Superior temporal gyrus (tissue), 1 donor: Measurements from ENCODE around the gene FCRL6.

ENCODE experiments used
- DNase-seq: peaks from one replicate; pipeline ENCODE4 v3.0.0-alpha.2; 2016; ENCODE audit errors: extremely low spot score

Gene FCRL6, protein sequence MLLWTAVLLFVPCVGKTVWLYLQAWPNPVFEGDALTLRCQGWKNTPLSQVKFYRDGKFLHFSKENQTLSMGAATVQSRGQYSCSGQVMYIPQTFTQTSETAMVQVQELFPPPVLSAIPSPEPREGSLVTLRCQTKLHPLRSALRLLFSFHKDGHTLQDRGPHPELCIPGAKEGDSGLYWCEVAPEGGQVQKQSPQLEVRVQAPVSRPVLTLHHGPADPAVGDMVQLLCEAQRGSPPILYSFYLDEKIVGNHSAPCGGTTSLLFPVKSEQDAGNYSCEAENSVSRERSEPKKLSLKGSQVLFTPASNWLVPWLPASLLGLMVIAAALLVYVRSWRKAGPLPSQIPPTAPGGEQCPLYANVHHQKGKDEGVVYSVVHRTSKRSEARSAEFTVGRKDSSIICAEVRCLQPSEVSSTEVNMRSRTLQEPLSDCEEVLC

DNA sequence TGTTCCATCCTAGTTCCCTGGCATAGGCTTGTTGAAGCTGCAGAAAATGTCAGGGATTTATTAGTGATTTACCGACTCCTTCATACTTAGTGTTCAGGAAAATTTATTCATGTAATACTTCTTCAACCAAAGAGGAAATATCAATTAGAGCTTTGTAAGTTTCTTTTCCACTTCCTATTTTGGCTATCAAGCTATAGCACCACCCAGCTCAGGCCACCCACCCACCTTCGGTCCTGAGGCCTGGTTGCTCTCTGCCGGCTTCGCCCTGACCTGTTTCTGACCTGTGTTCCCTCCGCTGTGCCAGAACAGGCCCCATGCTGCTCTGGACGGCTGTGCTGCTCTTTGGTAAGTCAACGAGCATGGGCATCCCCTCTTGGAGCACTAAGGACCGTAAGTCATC, at the start of gene FCRL6:
FCRL6 (plus strand) TSS at position 250 of the 400 bp plus-strand sequence; CDS start at position 315, 65 bp downstream.
- DNase-seq, result no peak

DNA sequence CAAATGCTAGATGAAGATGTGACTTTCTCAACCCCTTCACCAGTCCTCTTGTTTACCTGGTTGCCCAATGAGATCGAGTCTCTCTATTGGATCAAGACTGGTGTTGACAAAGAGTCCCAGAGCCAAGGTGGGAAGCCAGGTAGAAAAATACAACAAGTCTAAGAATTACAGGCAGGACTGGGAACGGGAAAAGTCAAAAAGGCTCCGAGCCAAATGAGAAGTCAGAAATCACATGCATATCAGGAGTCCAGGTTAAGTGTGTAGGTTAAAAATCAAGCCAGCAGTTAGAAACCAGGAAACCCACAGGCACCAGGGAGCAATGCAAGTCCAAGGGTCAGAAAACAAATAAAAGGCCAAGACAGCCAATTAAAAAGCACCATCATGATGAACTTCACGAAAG, 48.8 kb upstream of the FCRL6 start:
- DNase-seq, result no peak

DNA sequence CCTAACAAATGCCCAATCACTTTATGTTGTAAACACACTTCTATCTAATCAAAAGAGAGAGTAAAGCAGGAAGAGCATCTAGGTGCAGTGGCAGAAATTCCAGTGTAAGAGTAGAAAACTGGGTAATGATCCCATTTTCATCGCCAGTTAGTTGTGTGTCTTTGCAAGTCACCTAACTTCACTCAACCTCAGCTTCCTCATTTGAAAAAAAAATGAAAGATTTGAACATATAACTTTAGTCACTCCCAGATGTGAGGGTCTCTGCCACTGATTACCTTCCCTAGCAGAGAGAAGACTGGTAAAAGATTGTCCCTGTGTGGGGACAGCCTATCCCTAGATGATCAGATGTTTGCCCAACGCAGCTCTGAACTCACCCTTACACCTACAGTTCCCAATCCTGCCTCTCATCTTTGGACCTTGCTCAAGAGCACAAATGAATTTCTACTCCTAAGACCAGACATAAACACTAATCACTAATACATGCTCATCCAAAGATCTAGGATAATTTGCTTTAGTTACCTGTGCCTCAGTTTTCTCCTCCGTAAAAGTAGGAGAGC, 46.6 kb upstream of the FCRL6 start:
- no peak for DNase-seq

DNA sequence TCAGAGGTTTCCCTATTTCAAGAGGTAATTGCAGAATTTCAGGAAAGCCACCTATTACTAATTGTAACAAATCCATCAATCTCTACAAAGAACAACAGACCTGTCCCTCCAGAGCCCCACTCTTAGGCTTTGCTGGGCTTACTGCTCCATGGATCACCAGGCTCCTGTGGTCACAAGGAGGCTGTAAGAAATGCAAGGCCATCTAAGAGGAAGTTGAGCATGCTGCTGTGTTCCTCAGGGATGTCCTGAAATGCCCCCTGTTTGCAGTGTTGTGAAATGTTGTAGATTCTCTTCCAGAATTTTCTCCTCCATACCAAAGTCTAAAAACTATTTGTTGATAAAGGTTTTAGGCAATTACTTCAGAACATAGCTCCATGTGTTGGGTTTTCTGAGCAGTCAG, 45.8 kb upstream of the FCRL6 start:
- no peak for DNase-seq

DNA sequence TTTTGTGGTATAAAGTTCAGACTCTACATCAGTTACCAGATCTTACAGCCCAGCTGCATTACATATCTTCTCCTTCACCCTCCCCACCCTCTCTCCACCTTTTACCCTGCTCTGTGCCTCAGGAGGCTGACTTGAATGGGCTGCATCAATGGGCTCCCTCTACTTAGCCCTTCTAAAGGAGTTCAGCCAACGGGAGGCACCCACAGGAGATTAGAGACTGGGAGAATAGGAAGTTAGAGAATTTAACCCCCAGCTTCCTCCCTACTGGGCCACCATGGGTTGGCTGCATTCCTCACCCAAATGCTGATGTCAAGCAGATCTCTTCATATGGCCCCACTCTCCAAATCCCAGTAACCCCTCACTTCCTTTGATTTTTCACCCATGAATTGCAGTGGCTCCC, 38.5 kb upstream of the FCRL6 start:
- no peak for DNase-seq

DNA sequence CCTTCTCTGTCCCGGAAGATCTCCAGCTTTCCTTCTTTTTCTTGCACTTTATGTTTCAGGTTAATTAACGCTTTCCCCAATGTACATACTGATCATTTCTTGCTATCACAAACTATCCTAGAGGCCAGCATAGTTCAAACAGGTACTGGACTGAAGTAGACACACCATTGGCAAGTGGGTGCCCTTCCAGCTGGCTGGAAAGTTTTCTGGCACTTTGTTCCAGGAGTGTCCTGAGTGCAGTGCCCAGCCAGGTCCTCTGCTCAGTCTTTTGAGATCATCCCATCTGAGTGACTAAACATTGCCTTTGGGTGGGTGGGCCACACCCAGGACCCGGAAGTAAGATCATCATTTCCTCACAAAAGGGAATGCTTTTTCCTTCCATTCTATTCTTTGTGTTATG, 36.4 kb upstream of the FCRL6 start:
- no peak for DNase-seq

DNA sequence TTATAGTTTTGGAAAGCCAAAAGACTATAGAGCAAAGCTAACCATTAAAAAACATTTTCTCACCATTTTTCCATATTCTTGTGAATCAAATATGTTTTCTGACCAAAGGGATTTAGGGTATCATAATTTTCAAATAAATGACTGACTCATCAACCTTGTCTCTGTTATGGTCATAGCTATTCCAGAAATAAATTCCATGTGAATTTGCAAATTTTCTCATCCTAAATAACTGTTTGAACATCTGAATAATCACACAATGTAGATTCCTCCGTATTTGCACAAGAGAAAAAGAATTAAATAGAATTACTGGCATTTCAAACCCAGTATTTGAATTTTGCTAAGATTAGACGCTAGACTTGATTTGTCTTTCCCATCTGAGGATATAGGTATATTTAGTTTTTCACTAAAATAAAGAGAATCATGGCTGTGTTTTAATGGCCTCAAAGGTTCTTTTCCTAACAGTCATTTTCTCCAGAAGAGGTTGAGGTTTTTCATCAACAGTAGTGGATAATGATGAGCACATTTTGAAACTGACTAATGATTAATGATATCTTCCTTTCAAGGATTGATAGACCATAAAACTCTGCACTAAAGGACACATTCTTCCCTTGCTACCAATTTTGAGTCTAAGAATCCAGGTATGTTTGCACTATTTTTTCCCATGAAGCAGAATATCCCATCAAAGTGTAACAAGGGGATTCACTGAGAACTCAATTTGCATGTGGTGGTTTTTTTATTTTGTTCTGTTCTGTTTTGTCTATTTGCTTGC, 30.8 kb upstream of the FCRL6 start:
- DNase-seq, result no peak

DNA sequence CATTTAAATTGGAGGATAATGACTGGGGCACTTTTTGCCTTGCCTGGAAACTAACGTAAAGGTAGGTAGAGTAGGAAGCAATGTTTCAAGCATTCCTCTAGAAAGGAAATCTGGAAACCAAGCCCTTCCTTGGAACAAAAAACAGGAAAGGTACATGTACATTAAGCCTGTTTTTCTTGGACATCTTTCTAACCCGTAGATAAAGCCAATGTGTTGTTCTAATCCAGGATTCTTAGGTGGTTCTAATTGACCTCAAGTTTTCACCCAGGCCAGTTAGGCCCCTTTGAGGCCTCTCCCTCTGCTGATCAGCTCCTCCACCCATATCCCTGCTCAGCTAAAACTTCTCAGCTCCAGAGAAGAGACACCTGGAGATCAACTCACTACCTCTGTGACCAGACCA, 27.7 kb upstream of the FCRL6 start:
- no peak for DNase-seq

DNA sequence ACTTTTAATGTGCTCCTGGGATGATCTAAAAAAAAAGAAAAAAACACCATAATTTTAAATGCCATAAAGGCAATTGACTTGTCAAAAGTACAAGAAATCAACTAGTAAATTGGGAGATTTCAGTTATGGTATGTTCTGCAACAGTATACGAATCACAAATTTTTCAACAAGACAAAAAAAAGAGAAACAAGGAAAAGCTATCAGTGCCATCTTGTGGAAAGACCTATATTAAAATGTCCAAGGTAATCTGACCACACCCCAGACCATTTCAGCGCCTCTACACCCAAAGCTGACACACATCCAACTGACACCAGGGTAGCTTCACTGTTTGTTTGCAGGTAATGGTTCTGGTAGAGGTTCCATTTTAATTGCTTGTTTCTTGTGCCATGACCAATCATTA, 26.4 kb upstream of the FCRL6 start:
- no peak for DNase-seq

DNA sequence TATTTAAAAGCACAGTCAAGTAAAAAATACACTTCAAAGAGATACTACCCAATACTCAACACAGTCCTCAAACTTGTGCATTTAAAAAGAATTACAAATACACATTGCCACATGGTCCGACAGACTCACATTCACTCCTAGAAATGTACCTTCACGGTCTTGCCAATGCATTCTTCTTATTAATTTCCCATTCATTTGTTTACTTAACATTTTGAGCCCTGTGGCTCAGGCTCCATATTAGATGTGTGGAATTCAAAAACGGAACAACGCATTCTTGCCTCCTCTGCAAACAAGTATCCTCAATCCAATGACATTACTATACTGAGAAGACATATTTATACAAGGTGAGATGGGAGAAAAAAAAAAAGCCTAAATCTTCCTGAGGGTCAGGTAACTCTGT, 23.9 kb upstream of the FCRL6 start:
- no peak for DNase-seq

DNA sequence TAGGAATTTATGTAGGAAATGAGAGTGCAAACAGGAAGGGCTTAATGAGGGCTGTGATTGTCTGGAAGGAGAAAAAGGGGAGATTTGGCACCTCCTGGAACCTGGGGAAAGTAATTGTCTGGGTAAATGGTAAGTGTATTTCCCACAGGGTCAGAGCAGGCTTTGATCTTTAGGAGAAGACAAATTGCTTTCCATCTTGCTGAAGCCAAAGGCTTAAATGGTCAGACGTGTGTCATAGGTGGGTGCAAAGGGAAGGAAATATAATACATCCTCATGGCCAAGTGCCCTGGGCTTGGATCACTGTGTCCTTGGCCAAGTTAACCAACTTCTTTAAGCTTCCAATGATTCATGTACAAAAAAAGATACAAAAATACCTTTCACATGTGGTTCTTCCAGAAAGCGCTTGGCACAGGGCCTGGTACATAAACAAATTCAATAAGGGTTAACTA, 22.7 kb upstream of the FCRL6 start:
- DNase-seq, result no peak

DNA sequence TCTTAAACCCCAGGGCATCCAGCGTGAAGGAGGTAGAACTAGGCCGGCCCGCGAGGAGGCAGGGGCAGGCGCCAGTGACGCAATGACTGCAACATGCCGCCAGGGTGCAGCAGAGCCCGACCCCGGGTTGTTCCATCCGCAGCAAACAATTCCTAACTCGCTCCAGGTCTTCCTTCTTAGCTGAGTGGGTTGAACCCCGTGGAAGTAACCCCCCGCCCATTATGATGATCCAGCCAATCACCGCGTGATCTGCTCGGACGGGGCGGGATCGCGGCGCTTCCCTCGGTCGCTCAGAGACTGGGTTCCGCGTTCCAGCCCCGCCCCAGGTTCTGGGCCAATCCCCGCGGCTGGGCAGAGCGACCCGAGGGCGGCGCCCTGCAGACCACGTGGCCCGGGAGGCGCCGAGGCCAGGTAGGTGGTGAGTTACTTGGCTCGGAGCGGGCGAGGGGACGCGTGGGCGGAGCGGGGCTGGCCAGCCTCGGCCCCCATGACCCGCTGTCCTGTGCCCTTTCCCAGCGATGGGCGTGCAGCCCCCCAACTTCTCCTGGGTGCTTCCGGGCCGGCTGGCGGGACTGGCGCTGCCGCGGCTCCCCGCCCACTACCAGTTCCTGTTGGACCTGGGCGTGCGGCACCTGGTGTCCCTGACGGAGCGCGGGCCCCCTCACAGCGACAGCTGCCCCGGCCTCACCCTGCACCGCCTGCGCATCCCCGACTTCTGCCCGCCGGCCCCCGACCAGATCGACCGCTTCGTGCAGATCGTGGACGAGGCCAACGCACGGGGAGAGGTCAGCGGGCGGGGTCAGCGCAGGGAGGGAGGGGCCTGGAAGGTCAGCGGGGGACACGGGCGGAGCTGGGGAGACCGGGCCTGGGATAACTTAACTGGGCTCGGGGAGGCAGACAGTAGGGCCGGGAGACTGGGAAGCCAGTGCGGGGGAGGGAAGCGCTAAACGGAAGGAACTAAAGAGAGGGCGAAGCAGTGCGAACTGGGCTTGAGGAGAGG, 21.3 kb upstream of the FCRL6 start, which contains the start of gene DUSP23:
DUSP23 (plus strand) TSS at position 380 of the 1,000 bp plus-strand sequence; CDS start at position 519, 139 bp downstream.
- DNase-seq, result peak; percentile 93

DNA sequence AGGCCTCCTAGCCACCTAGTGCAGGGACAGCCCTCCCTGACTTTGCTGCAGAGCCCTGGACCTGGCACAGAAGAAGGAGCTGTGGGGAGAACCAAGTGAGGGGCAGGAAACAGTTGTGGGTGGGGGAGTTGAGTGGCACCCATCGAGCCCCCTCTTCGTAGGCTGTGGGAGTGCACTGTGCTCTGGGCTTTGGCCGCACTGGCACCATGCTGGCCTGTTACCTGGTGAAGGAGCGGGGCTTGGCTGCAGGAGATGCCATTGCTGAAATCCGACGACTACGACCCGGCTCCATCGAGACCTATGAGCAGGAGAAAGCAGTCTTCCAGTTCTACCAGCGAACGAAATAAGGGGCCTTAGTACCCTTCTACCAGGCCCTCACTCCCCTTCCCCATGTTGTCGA, 20.2 kb upstream of the FCRL6 start:
- DNase-seq, result no peak

DNA sequence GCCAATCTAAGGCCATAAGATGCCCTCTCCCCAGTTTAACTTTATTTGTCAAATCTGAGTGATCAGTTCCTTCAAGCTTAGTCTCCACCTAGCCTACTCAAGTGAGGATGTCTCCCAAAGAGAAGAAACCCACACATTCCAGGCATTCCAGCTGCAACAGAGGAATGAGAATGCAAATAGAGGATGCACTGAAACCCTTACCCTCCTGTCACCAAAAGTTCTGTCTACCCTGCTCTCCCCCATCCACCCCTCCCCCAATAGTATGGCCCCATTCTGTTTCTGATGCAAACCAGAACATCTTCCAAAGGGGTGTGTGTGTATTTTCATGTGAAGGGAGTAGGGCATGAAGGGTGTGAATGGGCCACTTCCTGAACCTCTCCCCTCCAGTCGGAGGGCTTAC, 18.4 kb upstream of the FCRL6 start:
- no peak for DNase-seq

DNA sequence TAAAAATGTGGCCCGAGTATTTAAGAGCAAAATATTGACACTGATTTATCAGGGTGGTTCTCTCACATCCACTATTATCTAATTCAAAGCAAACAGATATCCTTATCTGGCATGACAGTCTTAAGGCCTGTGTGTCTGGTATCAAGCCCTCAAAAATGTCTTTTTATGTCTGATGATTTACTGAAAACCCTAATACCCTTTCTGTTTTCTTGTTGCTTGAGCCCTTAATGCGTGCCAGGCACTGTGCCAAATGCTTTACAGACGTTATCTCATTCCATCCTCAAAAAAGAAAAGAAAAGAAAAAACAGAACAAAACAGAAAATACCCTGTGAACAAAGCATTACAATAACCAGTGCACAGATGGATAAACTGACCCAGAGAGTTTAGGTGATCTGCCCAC, 15.7 kb upstream of the FCRL6 start:
- no peak for DNase-seq

DNA sequence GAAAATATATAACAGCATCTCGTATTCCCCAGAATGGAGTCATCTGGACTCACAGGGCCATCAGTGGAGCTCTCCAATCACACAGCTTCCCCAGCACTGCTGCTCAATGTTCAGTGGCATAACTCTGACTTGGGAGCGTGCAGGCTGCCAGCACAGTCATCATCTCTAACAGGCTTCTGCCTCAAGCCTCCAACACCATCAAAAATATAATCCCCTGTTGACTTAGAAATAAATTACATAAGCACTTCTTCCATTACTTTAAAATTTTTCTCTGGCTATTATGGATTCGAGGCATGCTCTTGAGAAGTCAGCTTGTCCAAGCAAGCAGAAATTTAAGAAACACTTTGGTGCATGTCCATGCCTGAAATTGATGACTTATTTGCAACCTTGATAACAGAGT, 15.2 kb upstream of the FCRL6 start:
- DNase-seq, result no peak

DNA sequence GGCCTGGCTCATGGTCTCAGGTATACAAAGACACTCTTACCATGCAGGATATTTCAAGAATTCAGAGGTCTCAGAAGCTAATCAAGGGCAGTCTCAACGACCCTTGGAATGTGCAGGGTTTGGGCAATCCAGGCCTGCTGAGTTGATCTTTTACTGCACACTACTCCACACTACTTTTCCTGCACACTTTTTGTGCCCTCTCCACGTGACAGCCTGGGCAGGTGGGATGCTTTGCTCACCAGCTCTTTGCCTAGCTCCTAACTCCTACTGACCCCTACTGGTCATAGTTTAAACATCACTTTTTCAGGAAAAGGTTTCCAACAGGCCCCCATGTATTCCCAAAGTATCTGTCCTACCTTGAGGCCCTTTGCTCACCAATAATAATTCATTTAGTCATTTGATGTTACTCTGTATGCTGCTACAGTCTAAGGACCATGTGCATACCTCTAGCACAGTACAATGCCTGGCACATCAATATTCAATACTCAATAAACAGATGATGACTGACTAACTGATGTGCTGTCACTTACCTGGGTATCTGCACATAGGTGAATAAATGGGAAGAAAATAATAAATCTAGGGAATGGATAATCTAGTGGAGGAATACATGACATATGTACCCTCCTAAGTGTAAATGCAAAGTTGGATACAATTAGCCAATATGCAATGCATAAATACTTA, 11.8 kb upstream of the FCRL6 start:
- DNase-seq, result no peak

DNA sequence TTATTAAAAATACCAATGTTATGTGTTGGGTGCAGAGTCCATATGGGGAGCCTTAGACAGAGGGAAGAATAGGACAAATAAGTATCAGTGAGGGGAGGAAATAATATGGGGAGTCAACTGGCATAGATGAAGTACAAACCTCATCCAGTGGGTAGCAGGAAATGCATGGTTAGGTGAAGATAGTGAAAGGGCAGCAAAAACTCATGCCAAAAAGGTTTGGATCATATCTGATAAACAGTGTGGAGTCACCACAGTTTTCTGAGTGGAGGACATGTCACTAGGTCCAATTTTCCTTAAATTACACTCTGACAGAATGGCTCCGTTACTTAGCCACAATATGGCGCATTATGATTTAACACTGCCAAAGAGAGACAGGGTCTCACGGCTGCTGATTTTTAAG, 11.1 kb upstream of the FCRL6 start:
- DNase-seq, result no peak

DNA sequence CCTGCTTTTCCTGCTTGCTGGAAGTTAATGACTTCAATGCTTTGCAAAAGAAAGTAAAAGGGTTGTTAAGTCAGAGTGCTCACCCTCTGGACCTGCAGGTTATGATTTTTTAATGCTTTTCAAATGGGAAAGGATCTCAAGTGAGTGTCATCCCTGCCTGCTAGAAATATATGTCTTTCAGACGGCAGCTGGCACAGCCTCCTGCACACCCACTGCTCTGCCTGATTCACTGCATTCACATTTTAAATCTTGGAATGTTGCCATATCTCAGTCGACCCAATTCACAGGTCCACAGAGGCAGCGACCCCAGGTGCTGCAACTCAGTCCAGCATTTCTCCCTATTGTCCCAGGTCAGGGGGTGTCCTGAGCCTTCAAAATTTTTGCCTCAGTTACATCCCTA, 10.7 kb upstream of the FCRL6 start:
- DNase-seq, result no peak

DNA sequence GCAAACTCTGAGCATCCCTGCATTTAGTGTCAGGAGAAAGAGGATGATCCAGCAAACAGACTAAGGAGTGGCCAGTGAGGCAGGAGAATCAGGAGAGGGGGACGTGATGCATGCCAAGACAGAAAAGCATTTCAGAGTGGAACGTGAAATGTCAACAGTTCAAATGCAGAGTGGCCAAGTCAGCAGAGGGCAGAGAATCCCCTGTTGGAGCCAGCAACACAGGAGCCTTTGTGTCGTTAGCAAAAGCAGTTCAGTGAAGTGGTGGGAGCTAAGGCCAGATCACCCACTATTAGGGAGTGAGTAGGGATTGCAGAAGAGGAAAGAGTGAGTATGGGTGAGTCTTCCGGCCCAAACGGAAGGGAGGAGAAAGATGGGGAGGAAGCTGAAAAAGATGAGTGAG, 6.6 kb upstream of the FCRL6 start:
- no peak for DNase-seq

DNA sequence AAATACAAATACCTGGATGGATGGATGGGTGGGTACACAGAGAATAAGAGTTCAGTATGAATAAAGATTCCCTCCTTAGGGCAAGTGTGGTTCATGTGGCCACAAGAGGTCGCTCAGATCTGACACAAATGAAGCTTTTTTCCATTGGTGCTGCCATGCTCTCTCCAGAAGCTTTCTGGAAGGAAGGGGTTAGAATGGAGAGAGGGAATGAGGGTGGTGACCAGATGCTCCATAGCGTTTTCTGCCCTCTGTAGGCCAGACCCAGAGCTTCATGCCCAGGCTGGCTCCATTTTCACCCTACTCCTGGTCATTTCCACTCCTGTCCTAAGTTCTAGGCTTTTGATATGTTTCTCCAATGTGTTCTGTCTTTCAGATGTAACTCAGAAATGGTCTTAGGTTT, 3.3 kb upstream of the FCRL6 start:
- DNase-seq, result peak; percentile 68
